Measurements from ENCODE around the gene WDR26. TPM values are rescaled to one million over a fixed set of nuclear protein-coding genes. Genes with fewer than 3 reads are reported as not detected.
"Not testable (repeated sequence)": the region's sequence is repeated elsewhere in the genome, so short reads cannot be mapped to it uniquely, and the experiment has no call there.

WDR26 gene
- polyA plus RNA-seq (2013, experiment 1 of 2), result 67.2 TPM
- 68.5 TPM for polyA plus RNA-seq (2013, experiment 2 of 2)

DNA sequence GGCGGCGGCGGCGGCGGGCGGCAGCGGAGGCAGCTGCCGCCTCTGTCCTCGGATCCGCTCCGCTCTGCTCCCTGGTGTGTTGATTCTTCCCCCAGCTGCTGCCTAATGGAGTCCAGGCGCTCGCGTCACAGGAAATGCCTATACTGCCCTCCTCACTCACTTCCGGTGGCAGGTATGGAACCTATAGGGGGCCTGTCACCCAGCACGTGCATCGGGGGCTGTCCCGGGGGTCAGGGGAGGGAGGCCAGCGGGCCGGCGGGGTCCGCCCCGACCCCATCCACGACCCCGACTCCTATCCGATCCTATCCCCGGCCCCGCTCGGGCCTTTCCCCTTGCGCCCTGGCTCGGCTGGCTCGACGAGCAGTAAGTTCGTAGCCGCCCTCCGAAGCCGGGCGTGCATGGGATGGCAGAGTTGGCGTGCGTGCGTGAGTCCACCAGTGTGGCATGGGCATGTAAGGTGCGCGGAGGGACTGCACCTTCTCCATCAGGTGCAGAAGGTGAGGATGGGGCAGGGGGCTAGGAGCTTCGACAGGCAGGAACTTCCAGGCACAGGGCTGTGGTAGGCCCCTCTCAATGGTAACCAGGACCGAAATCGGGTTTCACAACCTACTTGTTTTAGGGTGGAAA lies at the start of gene WDR26:
Gene WDR26 (minus strand): TSS at position 107 of the 627 bp plus-strand sequence.
- peak within 1 kb of the TSS; percentile 74 for H3K4me3 ChIP-seq (ENCODE audit: extremely low read depth, insufficient read depth, low read length, poor library complexity, severe bottlenecking)
- peaks cover 6% of the 10 kb centered on the region for H3K4me1 ChIP-seq (ENCODE audit: control insufficient read depth, insufficient read depth, low read length, poor library complexity, severe bottlenecking)
- H3K27ac ChIP-seq (ENCODE audit: low read depth, low read length, severe bottlenecking), result peak within 1 kb of the TSS; percentile 71
- H3K36me3 ChIP-seq (ENCODE audit: control insufficient read depth, insufficient read depth, low read length), result peaks cover 2% of the 10 kb centered on the region
- 0 to 1% methylated on average over 30 to 35 of the region's 46 CpGs for WGBS, 2 experiments (ENCODE audit: insufficient coverage in 2 of 2)
- no peaks in the 10 kb centered on the region for H3K9me3 ChIP-seq (ENCODE audit: control insufficient read depth, low read length)

GRCh38 chr1:224483206-224483605 lies 48.6 kb upstream of the WDR26 start:
- H3K36me3 ChIP-seq (ENCODE audit: control insufficient read depth, insufficient read depth, low read length); H3K9me3 ChIP-seq (ENCODE audit: control insufficient read depth, low read length); H3K4me3 ChIP-seq (ENCODE audit: extremely low read depth, insufficient read depth, low read length, poor library complexity, severe bottlenecking); H3K27ac ChIP-seq (ENCODE audit: low read depth, low read length, severe bottlenecking); H3K4me1 ChIP-seq (ENCODE audit: control insufficient read depth, insufficient read depth, low read length, poor library complexity, severe bottlenecking): not testable (repeated sequence)
- 86 to 100% methylated on average over 1 to 6 of the region's 7 CpGs for WGBS, 2 experiments (ENCODE audit: insufficient coverage in 2 of 2)

DNA sequence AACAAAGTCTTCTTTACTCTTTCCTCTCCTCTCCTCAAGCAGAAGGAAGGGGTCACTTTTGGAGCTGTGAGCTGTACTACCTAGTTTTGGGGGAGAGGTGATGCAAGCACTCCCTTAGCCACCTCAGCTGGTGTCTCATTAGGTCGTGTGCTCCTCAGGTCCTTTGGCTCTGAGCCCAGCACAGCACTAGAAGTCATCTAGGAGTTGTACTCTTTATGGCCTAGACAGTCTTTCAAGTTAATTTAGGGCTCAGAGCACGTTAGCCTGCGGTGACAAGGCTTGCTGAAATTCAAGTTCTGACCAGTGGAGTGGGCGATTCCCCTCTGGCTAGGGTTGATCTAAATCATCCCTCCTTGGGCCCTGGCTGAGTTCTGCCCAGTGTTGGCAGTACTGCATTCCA lies 48.0 kb upstream of the WDR26 start:
- no peaks in the 10 kb centered on the region for H3K36me3 ChIP-seq (ENCODE audit: control insufficient read depth, insufficient read depth, low read length)
- 88 to 91% methylated on average over 4 of the region's 4 CpGs for WGBS, 2 experiments (ENCODE audit: insufficient coverage in 2 of 2)
- H3K9me3 ChIP-seq (ENCODE audit: control insufficient read depth, low read length), result no peaks in the 10 kb centered on the region
- no peak overlapping the region for H3K4me3 ChIP-seq (ENCODE audit: extremely low read depth, insufficient read depth, low read length, poor library complexity, severe bottlenecking)
- H3K4me1 ChIP-seq (ENCODE audit: control insufficient read depth, insufficient read depth, low read length, poor library complexity, severe bottlenecking), result no peaks in the 10 kb centered on the region
- no peak overlapping the region for H3K27ac ChIP-seq (ENCODE audit: low read depth, low read length, severe bottlenecking)

DNA sequence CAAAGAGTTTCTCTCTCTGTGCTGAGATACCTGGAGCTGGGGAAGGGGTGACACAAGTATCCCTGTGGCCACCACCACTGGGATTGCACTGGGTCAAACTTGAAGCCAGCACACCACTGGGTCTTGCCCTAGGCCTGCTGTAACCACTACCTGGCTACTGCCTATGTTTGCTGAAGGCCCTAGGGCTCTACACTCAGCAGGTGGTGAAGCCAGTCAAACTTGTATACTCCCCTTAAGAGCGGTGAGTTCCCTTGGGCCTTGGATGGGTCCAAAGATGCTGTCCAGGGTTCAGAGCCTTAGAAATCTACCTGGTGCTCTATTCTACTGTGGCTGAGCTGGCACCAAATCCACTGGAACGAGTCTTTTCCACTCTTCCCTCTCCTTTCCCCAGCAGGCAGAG lies 47.0 kb upstream of the WDR26 start:
- Histone ChIP-seq H3K4me1 (ENCODE audit: control insufficient read depth, insufficient read depth, low read length, poor library complexity, severe bottlenecking) (no peaks in the 10 kb centered on the region), H3K4me3 (ENCODE audit: extremely low read depth, insufficient read depth, low read length, poor library complexity, severe bottlenecking) (no peak overlapping the region), H3K27ac (ENCODE audit: low read depth, low read length, severe bottlenecking) (no peak overlapping the region), H3K9me3 (ENCODE audit: control insufficient read depth, low read length) (no peaks in the 10 kb centered on the region), H3K36me3 (ENCODE audit: control insufficient read depth, insufficient read depth, low read length) (no peaks in the 10 kb centered on the region)
- WGBS, 2 experiments (ENCODE audit: insufficient coverage in 2 of 2), result 77 to 100% methylated on average over 2 of the region's 2 CpGs

DNA sequence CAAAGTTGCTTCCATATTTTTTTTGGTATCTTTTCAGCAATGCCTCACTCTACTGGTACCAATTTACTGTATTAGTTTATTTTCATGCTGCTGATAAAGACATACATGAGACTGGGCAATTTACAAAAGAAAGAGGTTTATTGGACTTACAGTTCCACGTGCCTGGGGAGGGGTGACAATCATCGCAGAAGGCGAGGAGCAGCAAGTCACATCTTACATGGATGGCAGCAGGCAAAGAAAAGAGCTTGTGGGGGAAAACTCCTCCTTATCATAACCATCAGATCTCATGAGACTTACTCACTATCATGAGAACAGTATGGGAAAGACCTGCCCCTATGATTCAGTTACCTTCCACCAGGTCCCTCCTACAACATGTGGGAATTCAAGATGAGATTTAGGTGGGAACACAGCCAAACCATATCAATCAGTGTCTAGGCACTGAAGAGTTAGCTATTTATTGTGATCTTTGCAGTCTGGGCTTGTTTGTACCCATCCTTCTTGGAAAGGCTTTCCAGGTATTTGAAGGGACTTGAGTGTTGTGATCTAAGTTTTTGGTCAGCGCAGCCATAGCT lies 46.4 kb upstream of the WDR26 start:
- not testable (repeated sequence) for H3K36me3 ChIP-seq (ENCODE audit: control insufficient read depth, insufficient read depth, low read length); H3K4me1 ChIP-seq (ENCODE audit: control insufficient read depth, insufficient read depth, low read length, poor library complexity, severe bottlenecking); H3K9me3 ChIP-seq (ENCODE audit: control insufficient read depth, low read length); H3K4me3 ChIP-seq (ENCODE audit: extremely low read depth, insufficient read depth, low read length, poor library complexity, severe bottlenecking); H3K27ac ChIP-seq (ENCODE audit: low read depth, low read length, severe bottlenecking)
- 91 to 94% methylated on average over 2 to 4 of the region's 4 CpGs for WGBS, 2 experiments (ENCODE audit: insufficient coverage in 2 of 2)

DNA sequence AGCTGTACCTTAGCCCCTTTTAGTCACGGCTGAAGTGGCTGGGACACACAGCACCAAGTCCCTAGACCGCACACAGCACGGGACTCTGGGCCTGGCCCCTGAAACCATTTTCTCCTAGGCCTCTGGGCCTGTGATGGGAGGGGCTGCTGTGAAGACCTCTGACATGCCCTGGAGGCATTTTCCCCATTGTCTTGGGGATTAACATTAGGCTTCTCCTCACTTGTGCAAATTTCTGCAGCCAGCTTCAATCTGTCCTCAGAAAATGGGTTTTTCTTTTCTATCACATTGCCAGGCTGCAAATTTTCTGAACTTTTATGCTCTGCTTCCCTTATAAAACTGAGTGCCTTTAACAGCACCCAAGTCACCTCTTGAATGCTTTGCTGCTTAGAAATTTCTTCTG lies 45.6 kb upstream of the WDR26 start:
- H3K4me3 ChIP-seq (ENCODE audit: extremely low read depth, insufficient read depth, low read length, poor library complexity, severe bottlenecking), result not testable (repeated sequence)

GRCh38 chr1:224472806-224473205 lies 38.2 kb upstream of the WDR26 start:
- H3K36me3 ChIP-seq (ENCODE audit: control insufficient read depth, insufficient read depth, low read length), result no peaks in the 10 kb centered on the region
- no peak overlapping the region for H3K4me3 ChIP-seq (ENCODE audit: extremely low read depth, insufficient read depth, low read length, poor library complexity, severe bottlenecking)
- no peaks in the 10 kb centered on the region for H3K4me1 ChIP-seq (ENCODE audit: control insufficient read depth, insufficient read depth, low read length, poor library complexity, severe bottlenecking)
- H3K9me3 ChIP-seq (ENCODE audit: control insufficient read depth, low read length), result no peaks in the 10 kb centered on the region
- H3K27ac ChIP-seq (ENCODE audit: low read depth, low read length, severe bottlenecking), result no peak overlapping the region
- no CpG with 5 or more reads among the region's 1 CpG for WGBS, 2 experiments (ENCODE audit: insufficient coverage in 2 of 2)

More for the DNA sequence above, 45.6 kb upstream of the WDR26 start:
- 75 to 77% methylated on average over 3 of the region's 3 CpGs for WGBS, 2 experiments (ENCODE audit: insufficient coverage in 2 of 2)
- H3K9me3 ChIP-seq (ENCODE audit: control insufficient read depth, low read length); H3K4me1 ChIP-seq (ENCODE audit: control insufficient read depth, insufficient read depth, low read length, poor library complexity, severe bottlenecking); H3K27ac ChIP-seq (ENCODE audit: low read depth, low read length, severe bottlenecking); H3K36me3 ChIP-seq (ENCODE audit: control insufficient read depth, insufficient read depth, low read length): not testable (repeated sequence)

DNA sequence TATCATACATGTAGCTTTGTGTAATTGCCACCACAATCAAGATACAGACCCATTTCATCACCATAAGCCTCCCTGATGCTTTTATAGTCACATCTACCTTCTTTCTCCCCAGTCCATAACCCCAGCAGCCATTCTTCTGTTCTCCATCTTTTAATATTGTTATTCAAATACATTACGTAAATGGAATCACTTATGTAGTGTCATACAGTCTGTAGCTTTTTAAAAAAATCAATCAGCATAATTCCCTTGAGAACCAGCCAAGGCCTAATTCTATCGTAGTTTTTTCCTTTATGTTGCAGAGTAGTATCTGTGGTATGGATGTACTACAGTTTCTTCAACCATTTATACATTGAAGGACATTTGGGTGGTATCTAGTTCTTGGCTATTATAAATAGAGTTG lies 31.6 kb upstream of the WDR26 start:
- WGBS, 2 experiments (ENCODE audit: insufficient coverage in 2 of 2), result no CpG with 5 or more reads among the region's 2 CpGs
- no peaks in the 10 kb centered on the region for H3K36me3 ChIP-seq (ENCODE audit: control insufficient read depth, insufficient read depth, low read length)
- no peaks in the 10 kb centered on the region for H3K4me1 ChIP-seq (ENCODE audit: control insufficient read depth, insufficient read depth, low read length, poor library complexity, severe bottlenecking)
- no peaks in the 10 kb centered on the region for H3K9me3 ChIP-seq (ENCODE audit: control insufficient read depth, low read length)
- H3K27ac ChIP-seq (ENCODE audit: low read depth, low read length, severe bottlenecking), result no peak overlapping the region
- H3K4me3 ChIP-seq (ENCODE audit: extremely low read depth, insufficient read depth, low read length, poor library complexity, severe bottlenecking), result no peak overlapping the region

DNA sequence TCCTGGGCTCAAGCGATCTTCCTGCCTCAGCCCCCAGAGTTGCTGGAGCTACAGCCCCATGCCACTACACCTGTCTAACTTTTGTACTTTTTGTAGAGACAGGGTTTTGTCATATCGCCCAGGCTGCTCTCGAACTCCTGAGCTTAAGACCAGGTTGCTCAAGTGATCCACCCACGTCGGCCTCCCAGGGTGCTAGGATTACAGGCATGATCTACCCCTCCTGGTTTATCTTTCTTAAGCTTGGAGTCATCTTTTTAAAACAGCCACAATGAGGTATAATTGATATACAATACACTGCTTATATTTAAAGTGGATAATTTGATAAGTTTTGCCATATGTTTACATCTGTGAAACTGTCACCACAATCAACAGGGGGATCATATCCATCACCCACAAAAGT lies 25.4 kb upstream of the WDR26 start:
- H3K27ac ChIP-seq (ENCODE audit: low read depth, low read length, severe bottlenecking), result no peak overlapping the region

GRCh38 chr1:224458996-224459395 lies 24.4 kb upstream of the WDR26 start:
- Histone ChIP-seq H3K27ac (ENCODE audit: low read depth, low read length, severe bottlenecking) (no peak overlapping the region), H3K4me1 (ENCODE audit: control insufficient read depth, insufficient read depth, low read length, poor library complexity, severe bottlenecking) (peaks cover 21% of the 10 kb centered on the region), H3K4me3 (ENCODE audit: extremely low read depth, insufficient read depth, low read length, poor library complexity, severe bottlenecking) (no peak overlapping the region), H3K9me3 (ENCODE audit: control insufficient read depth, low read length) (no peaks in the 10 kb centered on the region), H3K36me3 (ENCODE audit: control insufficient read depth, insufficient read depth, low read length) (no peaks in the 10 kb centered on the region)
- WGBS, 2 experiments (ENCODE audit: insufficient coverage in 2 of 2), result 93 to 100% methylated on average over 2 of the region's 2 CpGs

More for the DNA sequence above, 25.4 kb upstream of the WDR26 start:
- 98 to 100% methylated on average over 3 to 4 of the region's 5 CpGs for WGBS, 2 experiments (ENCODE audit: insufficient coverage in 2 of 2)
- no peak overlapping the region for H3K4me3 ChIP-seq (ENCODE audit: extremely low read depth, insufficient read depth, low read length, poor library complexity, severe bottlenecking)
- H3K36me3 ChIP-seq (ENCODE audit: control insufficient read depth, insufficient read depth, low read length), result no peaks in the 10 kb centered on the region
- H3K4me1 ChIP-seq (ENCODE audit: control insufficient read depth, insufficient read depth, low read length, poor library complexity, severe bottlenecking), result peaks cover 21% of the 10 kb centered on the region
- no peaks in the 10 kb centered on the region for H3K9me3 ChIP-seq (ENCODE audit: control insufficient read depth, low read length)

- WGBS, 2 experiments (ENCODE audit: insufficient coverage in 2 of 2), result 86 to 100% methylated on average over 3 of the region's 4 CpGs
- H3K4me1 ChIP-seq (ENCODE audit: control insufficient read depth, insufficient read depth, low read length, poor library complexity, severe bottlenecking), result peaks cover 21% of the 10 kb centered on the region
- no peak overlapping the region for H3K4me3 ChIP-seq (ENCODE audit: extremely low read depth, insufficient read depth, low read length, poor library complexity, severe bottlenecking)
- H3K27ac ChIP-seq (ENCODE audit: low read depth, low read length, severe bottlenecking), result no peak overlapping the region
- H3K36me3 ChIP-seq (ENCODE audit: control insufficient read depth, insufficient read depth, low read length), result no peaks in the 10 kb centered on the region
- no peaks in the 10 kb centered on the region for H3K9me3 ChIP-seq (ENCODE audit: control insufficient read depth, low read length)
Observed at GRCh38 chr1:224458296-224458695, 23.7 kb upstream of the WDR26 start.
